A673 (cell line): ENCODE data around the gene ATP6V1C2. TPM values are rescaled to one million over a fixed set of nuclear protein-coding genes. Genes with fewer than 3 reads are reported as not detected.
A peak's percentile ranks its signal among the peaks of the same experiment; 100 is the strongest.

Experiments used
- Bru-seq: library from RNA; stranded (reverse); fragments of 400-500 nt; gene quantifications from one replicate; lab custom pipeline; 2021; lab: Mats Ljungman, UMichigan
- BruChase-seq, 2 experiments: library from RNA; stranded (reverse); fragments of 400-500 nt; gene quantifications; one replicate each; lab custom pipeline; 2021; lab: Mats Ljungman, UMichigan
- BruUV-seq: library from RNA; stranded (reverse); fragments of 400-500 nt; replicated peaks from 2 replicates; lab custom pipeline; 2021; lab: Mats Ljungman, UMichigan
- CTCF ChIA-PET: fragments of 300-600 bp; sonication (Branson Sonifier 250); formaldehyde crosslinking; loops from one replicate; lab custom pipeline; 2022; ENCODE audit warnings: antibody characterized with exemption; lab: Charles Lee
- POLR2A ChIA-PET: fragments of 300-600 bp; sonication (Branson Sonifier 250); formaldehyde crosslinking; loops from one replicate; lab custom pipeline; 2022; ENCODE audit warnings: antibody characterized with exemption; ENCODE audit not compliant: low non-redundant PET; lab: Charles Lee
- DNase-seq: peaks from one replicate; pipeline ENCODE4 v3.0.0-alpha.2; 2015; ENCODE audit warnings: low spot score
- H3K27ac ChIP-seq: fragments of 200-600 bp; sonication (generic); 2 replicates; pipeline ENCODE4 v1.5.1; 2016; ENCODE audit warnings: mixed run types, low read depth, mild to moderate bottlenecking, mixed read lengths, antibody characterized with exemption, low read length; ENCODE audit not compliant: poor library complexity, severe bottlenecking
- H3K27me3 ChIP-seq: fragments of 200-600 bp; sonication (generic); replicated peaks from 2 replicates; pipeline ENCODE4 v1.6.1; 2017; ENCODE audit warnings: mixed run types, low read depth, mild to moderate bottlenecking, mixed read lengths, antibody characterized with exemption, low read length; ENCODE audit not compliant: insufficient read depth, poor library complexity
- H3K36me3 ChIP-seq: fragments of 200-600 bp; sonication (generic); 2 replicates; pipeline ENCODE4 v1.6.1; 2016; ENCODE audit warnings: mixed run types, mild to moderate bottlenecking, mixed read lengths, antibody characterized with exemption, low read length; ENCODE audit not compliant: insufficient read depth, poor library complexity, severe bottlenecking
- H3K4me1 ChIP-seq: fragments of 200-600 bp; sonication (generic); 2 replicates; pipeline ENCODE4 v1.6.1; 2017; ENCODE audit warnings: mixed run types, mild to moderate bottlenecking, mixed read lengths, antibody characterized with exemption, low read length; ENCODE audit not compliant: insufficient read depth, poor library complexity, severe bottlenecking
- H3K4me3 ChIP-seq: fragments of 200-600 bp; sonication (generic); 2 replicates; pipeline ENCODE4 v1.5.1; 2016; ENCODE audit warnings: low read depth, mixed run types, mild to moderate bottlenecking, mixed read lengths, low read length; ENCODE audit not compliant: poor library complexity, severe bottlenecking
- H3K9me3 ChIP-seq: fragments of 200-600 bp; sonication (generic); 2 replicates; pipeline ENCODE4 v1.6.1; 2016; ENCODE audit warnings: mixed run types, low read depth, mild to moderate bottlenecking, mixed read lengths, antibody characterized with exemption, low read length; ENCODE audit not compliant: poor library complexity, severe bottlenecking
- CTCF ChIP-seq: fragments of 300-800, 200-600 bp; sonication (generic); conservative IDR thresholded peaks from 2 replicates; pipeline ENCODE4 v1.5.1; 2017; ENCODE audit warnings: low read depth, mild to moderate bottlenecking, antibody characterized with exemption, low read length, moderate library complexity, mixed read lengths
- EZH2 ChIP-seq: fragments of 200-600 bp; sonication (generic); IDR thresholded peaks from 2 replicates; pipeline ENCODE4 v1.6.1; 2017; ENCODE audit warnings: borderline replicate concordance, low read depth, mild to moderate bottlenecking, mixed read lengths, antibody characterized with exemption, low read length; ENCODE audit not compliant: poor library complexity, severe bottlenecking
- intact Hi-C: fragments of 100-400 bp; cut with micrococcal nuclease; formaldehyde crosslinking; loops from one replicate; pipeline ENCODE4 v1.10.0; 2022; ENCODE audit not compliant: unreplicated experiment
- long read RNA-seq: library from polyadenylated mRNA; stranded (forward); transcript quantifications from one replicate; pipeline ENCODE4 v2.0.0, GENCODE V29; 2022
- total RNA-seq: library from RNA; stranded (reverse); gene quantifications from 2 replicates; pipeline ENCODE4 v1.2.3, GENCODE V29; 2021

ATP6V1C2 gene
- not detected in 2 replicates for total RNA-seq
- Bru-seq, nascent RNA, result percentile 4 among the genes with signal in this experiment
- percentile 1 among the genes with signal in this experiment for BruChase-seq, experiment 1, labeled RNA remaining after a 2-hour chase
- BruChase-seq, experiment 2, labeled RNA remaining after a 6-hour chase, result percentile 4 among the genes with signal in this experiment
- long read RNA-seq, partial matches to known transcripts, result 0 of 1 reads
- long read RNA-seq, other reads (novel, unspliced or antisense), result 1 of 1 reads

- Histone ChIP-seq H3K4me3 (peak within 1 kb of the TSS; percentile 45), H3K27ac (no peak within 1 kb of the TSS), H3K4me1 (peaks cover 19% of the 10 kb centered on the region), H3K36me3 (no peaks in the 10 kb centered on the region), H3K27me3 (peaks cover 54% of the 10 kb centered on the region), H3K9me3 (no peaks in the 10 kb centered on the region)
- intact Hi-C loops, result no loop called here
- no peak for DNase-seq
- no TSS peak for BruUV-seq
- peak; percentile 77 for TF ChIP-seq EZH2
- TF ChIP-seq CTCF, result no peak
- ChIA-PET POLR2A (no interaction called here), CTCF (no interaction called here)
These were observed at the start of gene ATP6V1C2 for GRCh38 chr2:10721396-10722251. Gene ATP6V1C2 (plus strand): TSS chr2:10721630. CDS start chr2:10722850, 1,220 bp downstream.

GRCh38 chr2:10675131-10675530 is 46.3 kb upstream of the ATP6V1C2 start:
- H3K27me3 ChIP-seq, result no peaks in the 10 kb centered on the region
- intact Hi-C loops, result no loop called here
- H3K36me3 ChIP-seq, result no peaks in the 10 kb centered on the region

More at GRCh38 chr2:10675131-10675530, 46.3 kb upstream of the ATP6V1C2 start:
- DNase-seq, result no peak
- TF ChIP-seq EZH2 (no peak), CTCF (no peak)
- no peaks in the 10 kb centered on the region for H3K9me3 ChIP-seq
- no TSS peak for BruUV-seq
- POLR2A ChIA-PET, result no interaction called here
- no peak overlapping the region for H3K4me3 ChIP-seq
- H3K27ac ChIP-seq, result no peak overlapping the region
- CTCF ChIA-PET, result no interaction called here
- H3K4me1 ChIP-seq, result no peaks in the 10 kb centered on the region
